Activated T-helper 9 cell treated with anti-CD3 and anti-CD28 coated beads, Interleukin-2, amount 50 U/mL, for 16 hours (primary cell): ENCODE data around the gene CEBPG.

ENCODE experiments used
- DNase-seq: peaks from one replicate; pipeline ENCODE4 v3.0.0-alpha.2; 2020; ENCODE audit warnings: low read depth

Gene CEBPG

DNA sequence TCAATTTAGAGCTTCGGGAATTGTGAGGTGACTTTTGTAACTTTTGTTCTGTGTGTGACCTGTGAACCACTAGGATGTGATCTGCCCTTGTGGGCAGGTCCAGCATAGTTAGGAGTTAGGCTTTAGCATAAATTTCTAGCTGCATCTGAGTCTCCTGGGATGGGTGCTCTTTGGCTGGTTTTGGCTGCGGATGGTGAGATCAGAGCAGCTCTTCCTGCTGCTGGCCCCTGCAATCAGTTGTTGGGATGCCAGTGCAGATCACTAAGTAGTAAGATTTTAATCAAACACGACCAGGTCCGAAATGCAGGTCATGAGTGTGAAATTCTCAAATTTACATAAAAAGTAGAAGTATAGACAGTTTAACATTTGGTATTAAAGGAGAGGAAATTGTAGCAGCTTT is 8.5 kb downstream of the CEBPG start:
- DNase-seq: no peak

DNA sequence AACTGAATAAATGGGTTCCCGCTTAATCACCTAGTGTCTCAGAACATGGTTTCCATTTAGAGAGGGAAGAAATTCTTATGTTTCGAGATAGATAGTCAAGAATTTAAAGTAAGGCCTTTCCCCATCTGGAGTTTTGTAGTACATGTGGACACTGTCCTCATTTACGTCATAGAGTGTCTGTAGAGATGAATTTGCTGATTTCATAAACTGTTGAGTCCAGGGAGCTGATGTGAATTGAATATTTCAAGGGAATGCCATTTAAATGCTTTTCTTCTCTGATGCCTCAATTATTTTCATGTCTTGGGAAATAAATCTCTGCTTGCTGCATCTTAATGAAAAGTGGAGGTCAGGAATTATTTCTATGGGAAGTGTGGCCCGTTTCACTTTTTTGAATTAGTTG is 9.5 kb downstream of the CEBPG start:
- no peak for DNase-seq

DNA sequence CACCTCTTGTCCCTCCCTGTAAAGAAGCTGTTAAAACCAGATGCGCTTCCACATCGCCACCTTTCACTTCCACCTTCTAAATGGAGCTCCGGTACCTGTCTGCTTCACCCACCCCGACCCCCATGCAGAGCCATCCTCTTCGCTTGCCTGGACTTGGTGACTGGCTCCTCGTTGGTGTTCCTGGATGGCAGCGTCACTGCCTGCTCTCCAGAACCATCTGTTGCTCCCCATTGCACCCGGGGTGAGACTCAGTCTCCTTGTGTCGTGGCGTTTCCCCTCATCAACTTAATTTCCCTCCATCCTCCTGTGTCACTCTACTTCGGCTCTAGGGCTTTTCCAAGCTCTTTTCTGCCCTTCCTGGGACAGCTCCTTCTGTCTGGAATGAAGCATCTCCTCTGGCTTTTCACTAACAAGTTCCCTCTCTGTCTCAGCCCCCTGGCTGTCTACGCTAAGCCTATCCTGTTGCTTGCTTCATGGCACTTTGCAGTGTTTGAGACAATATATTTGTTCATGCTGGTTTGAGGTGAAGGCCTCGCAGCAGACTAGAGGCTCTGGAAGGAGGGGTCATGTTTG is 10.3 kb downstream of the CEBPG start:
- DNase-seq: no peak

DNA sequence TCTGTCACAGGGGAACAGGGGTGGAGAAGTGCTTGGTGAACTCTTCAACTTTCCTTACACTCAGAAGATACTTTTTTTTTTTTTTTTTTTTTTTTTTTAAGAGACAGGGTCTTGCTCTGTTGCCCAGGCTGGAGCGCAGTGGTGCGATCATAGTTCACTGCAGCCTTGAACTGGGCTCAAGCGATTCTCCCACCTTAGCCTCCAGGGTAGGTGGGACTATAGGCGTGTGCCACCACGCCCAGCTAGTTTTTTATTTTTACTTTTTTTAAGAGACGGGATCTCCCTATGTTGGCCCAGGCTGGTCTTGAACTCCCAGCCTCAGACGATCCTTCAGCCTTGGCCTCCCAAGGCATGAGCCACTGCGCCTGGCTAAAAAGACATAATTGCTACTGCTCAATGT is 11.5 kb downstream of the CEBPG start:
- no peak for DNase-seq

DNA sequence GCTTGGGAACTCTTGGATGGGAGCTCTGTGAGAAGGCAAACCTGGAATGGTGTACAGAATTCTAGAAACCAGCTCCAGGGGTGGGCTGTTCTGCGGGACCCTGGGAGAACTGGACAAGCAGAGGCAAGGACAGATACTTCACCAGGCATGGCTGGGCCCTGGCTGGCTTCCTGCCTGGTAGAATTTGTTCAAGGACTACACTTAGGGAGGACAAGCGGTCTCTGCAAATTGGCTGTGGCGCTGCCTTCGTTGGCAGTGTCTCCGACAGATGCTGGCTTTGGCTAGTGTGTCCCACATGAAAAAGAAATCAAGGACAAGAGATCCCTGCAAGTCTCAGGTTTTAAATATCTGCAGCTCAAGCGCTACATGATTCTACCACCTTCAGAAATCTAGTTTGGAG is 12.4 kb downstream of the CEBPG start:
- no peak for DNase-seq

DNA sequence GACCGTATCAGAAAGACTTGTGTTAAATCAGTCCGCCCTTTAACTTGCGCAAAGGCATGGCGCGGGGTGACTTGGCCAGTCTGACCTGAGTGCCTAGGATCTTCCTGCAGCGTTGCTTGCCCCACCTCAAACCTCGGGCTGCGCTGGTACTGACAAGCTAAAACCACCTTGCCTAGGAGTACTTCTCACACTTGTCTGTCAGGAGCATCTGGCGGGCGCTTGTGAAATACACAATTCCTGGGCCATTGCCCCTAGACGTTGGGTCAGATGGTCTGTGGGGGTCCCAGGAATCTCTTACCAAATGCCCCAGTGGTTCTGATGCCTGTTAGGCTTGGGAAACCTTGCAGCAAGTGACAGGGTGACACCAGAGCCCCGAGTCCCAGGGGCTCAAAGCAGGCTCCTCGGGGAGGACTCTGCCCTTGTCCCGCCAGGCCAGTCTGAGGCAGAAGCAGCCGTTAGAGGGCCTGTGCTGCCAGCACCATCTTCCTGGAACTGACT is 12.9 kb downstream of the CEBPG start:
- DNase-seq: no peak

DNA sequence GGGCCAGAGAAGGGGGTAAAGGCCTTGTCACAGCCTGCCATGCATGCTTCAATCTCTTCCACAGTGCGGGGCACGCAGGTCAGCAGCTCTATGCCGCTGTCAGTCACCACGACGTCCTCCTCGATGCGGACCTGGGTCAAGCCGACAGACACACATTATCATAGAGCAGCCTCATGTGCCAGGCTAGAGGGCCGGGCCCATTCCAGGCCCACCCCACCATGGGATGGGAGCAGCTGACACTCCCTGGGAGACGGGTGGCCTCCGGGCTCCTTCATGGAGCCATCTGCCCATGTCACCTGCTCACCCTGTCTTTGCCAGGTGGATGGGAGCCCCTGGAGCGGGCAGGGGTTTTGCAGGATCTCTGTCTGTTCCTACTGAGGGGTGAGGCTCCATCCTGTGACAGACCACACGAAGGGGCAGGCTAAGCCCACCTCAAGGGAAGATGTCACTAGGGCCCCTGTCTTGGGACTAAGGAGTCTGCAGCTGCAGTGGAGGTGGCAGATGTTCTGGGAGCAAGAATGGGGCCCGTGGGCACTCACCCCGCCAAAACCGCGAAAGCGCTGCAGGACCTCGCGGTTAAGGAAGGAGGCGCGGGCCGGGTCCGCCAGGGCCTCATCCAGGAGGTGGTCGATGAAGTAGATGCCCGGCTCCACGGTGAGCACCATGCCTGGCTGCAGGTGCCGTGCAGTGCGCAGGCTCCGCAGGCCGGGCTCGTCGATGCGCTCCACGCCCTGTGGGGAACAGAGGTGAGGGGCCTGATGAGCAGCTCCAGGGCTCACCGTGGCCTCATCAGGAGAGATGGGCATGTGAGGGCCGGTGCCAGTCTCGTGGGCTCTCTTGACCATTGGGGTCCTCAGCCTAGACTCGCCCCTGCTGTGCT is 14.1 kb downstream of the CEBPG start:
- no peak for DNase-seq

DNA sequence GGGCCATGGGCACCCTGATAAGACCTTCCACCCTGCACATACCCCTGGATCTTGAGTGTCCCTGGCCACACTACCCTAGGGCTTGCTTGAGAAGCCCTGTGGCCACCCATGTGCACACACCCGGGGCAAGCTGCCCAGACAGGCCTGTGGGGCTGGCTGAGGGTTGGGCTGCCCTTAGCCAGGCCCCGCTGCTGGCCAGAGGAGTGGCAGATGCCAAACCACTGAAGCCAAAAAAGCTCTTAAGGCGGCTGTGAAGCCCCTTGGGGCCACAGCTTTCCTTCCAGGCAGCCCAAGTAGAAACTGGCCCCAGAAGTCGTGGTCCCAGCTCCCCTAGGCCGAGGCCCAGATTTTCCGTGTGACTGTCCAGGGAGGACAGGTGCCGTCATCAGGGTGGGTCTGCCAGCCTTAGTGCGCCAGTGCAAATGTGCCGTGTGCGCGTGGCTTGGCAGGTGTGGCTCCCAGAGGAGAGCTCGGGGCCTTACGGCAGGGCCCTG is 14.8 kb downstream of the CEBPG start:
- DNase-seq: no peak

DNA sequence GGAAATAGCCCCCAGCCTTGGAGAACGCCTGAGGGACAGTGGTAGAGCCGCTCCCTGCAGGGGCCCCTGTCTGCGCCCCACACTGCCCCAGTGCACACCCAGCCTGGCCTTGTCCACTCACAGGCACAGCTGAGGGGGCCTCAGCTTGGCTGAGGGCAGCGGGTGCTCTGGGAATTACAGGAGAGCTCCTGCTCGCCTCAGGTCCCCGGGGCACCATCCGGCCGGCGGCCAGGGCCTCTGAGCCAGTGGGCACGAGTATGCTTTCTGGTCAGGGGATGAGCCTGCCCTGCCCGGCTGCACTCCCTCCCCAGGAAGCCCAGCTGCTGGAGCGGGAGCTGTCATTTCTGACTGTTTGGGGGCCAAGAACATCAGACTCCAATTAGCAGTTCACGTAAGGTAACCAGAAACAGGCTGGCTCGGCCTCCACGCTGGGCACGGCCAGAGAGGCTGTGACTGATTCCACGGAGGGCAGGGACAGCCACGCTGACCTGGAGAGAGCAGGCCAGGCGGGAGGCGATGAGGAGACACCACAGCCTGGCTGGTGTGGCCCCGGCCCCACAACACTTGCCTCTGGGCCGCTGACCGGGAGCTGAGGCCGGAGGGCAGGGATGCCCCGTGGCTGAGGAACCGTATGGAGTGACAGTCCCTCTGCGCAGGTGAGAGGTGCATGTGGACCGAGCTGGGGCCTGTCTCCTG is 15.4 kb downstream of the CEBPG start:
- no peak for DNase-seq

DNA sequence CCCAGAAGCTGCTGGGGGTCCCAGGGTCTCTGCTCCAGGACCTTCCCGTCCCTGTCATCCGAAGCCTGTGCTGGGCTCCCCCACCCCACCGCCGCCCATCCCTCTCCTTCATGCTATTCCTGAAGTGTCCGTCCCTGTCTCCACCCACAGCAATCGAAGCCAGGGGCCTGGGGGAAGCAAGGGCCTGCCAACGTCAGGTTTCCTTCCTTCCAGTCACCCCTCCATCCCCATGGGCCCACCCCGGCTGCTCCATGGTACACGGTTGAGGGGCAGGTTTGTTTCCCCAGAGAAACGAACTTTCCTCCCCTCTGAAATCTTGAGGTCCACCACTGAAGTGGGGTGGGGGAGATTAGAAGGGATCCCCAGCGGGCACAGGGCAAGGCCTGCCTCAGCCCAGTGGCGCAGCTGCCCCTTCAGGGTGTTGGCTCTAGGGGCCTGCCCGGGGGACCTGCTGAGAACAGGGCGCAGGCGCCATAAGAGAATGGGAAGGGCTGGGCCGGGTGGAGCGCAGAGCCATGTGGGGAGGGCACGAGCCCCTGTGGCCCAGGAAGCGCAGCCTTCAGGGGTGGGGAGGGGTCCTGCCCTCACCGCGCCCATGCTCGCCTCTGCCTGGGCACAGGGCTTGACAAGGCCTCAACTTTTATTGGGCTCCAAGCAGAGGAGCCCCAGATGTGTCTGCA is 16.1 kb downstream of the CEBPG start:
- no peak for DNase-seq

DNA sequence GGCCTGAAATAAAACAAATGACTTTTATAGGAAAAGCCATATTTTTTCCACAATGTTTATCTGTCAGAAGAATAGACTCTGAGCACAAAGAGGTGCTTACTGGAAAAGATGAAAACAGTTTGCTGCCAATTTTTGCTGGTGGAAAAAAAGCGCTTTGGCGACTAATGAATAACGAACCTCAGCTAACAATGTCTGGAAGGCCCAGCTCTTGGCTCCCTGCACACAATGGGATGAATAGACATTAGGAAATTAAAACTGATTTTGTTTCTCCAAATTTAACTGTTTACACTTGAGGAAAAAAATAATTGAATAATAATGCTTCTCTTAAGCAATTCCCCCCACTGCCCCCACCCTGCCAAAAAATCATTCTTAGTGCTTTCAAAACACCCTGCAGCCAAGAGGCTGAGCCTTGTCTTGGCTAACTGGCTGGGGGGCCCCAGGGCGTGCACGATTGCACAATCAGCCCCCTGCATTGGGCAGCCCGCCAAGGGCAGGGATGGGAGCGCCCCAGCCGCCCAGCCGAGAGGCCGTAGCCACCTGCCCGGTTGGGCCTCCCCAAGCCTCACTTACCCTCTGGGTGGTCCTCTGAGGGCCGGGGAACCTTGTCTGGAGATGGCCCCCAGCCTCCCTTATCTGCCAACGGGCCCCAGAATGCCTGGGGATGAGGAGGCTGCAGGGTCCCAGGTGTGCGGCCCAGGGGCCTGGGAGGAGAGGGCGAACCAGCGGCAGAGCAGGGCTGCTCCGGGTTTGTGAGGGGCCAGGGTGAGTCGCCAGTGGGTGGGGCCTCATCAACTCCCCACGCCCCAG is 16.8 kb downstream of the CEBPG start:
- DNase-seq: no peak

DNA sequence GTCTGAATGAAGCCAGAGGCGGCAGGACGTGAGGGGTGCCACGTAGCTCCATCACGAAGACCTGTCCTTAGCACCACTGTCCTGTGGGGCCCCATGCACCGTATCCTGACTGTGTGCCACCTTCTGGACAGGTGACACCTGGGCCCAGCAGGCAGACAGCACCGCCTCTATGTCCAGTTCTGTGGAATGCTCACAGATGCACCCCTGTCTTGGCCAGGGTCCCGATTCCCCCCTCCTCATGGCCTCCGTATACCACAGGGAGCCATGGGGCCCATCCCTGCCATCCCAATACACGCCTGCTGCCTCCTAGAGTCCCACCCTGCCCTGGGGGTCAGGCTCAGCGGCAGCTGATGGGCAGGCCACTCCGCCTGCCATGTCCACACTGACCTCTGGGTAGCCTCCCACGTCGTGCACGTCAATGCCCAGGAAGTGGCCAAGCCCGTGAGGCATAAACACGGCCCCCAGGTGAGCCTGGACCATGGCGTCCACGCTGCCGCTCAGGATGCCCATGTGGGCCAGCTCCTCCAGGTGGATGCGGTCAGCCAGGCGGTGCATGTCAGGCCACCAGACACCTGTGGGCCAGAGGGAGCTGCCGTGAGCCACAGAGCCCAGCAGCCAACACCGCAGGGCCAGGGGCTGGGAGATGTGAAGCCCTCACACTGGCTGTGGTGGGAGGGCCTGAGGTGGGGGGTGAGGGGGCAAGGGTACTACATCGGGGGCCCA is 17.6 kb downstream of the CEBPG start:
- no peak for DNase-seq

DNA sequence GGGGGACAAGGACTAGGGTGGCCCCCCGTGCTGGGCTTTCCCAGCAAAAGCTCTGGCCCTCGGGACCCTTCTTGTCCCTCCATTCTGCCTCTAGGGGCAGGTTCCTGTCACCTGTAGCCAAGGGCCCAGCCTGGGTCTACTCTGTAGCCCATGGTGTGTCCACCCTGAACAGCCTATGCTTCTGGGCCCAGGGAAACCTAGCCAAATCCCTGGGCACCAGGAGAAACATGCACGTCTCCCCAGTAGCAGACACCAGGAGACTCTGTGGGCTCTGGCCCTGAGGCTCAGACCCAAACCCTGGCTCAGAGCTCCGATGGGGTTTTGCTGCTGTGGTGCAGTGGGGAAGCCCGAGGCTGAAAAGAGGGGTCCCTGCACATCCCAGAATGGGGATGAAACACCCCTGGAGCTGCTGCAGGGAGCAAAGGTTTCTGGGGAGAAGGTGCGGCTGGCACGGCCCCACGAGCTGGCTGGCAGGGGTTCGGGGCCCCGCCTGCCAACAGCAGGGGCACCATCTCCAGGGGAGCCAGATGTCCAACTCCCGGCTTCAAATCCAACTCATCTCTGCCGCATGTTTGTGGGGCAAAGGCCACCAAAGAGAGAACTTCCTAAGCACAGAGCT is 18.2 kb downstream of the CEBPG start:
- DNase-seq: no peak

DNA sequence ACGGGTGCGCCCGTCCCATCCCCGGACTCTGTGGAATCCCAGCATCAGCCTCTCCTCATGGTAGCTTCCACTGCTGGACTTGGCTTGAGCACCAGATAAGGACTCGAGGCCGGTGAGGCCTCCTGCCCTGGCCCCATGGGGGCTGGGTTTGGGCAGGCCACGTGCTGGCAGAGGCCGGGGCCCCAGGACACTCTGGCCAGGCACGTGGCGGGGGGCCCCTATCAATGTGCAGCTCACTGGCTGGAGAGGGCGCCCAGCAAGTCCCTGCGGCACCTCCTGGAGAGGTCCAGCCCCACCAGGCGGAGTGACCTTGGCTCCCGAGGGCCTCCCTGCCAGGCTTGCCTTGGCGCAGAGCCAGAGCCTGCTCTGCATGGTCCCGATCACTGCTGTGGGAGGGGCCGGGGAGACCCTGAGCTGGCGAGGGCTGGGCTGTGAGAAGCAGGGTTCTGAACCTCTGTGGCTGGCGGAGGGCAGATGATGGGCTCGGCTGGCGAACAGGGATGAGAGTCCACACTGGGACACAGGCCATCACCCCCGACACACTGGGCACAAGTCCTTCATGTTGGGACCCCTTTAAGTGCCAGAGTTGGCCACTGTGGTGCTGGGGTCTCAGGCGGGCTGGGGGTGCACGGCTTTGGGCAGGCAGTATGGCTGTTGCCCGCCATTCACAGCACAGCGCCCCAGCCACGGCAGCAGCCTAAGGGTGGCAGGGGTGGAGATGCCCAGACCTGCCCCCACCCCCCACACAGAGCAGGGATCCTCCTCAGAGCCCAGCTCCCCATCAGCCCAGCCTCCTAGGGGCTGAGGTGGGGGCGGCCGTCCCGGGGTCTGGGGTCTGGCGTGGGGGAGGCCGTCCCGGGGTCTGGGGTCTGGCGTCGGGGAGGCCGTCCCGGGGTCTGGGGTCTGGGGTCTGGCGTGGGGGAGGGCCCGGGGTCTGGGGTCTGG is 19.1 kb downstream of the CEBPG start:
- DNase-seq: no peak

DNA sequence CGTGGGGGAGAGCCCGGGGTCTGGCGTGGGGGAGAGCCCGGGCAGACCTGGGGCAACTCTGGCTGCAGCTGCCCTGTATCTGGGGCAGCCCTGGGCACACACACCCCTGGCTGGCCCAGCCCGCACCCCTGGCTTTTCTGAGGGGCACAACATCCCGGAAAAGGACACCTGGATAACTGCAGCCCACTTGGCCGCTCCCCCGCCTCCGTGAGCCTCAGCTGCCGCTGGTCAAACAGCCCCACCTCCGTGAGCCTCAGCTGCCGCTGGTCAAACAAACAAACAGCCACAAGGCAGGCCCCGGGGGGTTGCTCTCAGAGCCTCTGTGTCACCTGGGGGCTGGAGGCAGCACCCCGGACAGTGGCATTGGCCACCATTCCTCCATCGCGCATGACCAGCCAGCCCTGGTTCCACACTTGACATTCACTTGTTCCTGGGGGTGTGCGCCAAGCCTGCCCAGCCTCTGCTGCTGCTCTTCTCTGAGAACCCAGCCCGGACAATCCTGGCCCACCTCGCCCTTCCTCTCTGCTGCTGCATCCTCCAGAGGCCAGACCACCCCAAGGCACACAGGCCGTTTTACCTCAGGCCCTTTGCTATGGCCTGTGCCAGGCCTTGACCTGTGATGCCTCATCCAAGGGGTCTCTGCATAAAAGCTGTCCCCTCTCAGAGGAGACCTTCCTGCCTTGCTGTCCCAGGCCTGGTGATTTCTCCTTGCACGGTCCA is 19.9 kb downstream of the CEBPG start:
- no peak for DNase-seq

DNA sequence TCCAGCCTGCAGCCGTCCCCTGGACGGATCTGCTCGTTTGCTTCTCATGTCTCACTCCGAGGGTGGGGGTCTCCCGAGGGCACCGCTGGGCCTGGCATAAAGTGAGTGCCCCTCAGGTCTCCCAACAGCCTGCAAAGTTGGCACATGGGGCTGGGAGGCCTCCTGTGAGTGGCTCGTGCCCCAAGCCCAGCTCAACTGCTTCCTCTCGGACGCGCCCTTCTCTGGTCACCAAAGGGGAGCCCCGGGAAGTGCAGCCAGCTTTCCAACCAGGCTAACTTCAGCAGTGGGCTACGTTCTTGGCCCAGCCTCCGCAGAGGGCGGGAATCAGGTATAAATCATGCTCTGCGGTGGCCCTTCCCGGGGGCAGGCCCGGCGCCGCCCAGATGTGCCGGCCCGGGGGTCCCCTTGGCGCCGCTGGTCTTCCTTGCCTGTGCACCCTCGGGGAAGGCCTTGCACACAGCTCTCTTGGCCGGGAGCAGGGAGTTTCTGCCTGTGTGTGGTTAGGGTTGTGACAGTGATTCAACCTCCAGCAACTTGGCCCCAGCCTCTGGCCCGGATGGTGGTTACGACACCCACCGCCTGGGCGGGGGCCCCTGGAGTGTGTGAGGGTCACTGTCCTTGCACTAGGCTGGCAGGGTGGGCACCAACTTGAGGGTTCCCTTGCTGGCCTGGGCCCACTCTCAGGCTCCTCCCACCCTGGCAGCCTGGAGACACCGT is 20.7 kb downstream of the CEBPG start:
- no peak for DNase-seq

DNA sequence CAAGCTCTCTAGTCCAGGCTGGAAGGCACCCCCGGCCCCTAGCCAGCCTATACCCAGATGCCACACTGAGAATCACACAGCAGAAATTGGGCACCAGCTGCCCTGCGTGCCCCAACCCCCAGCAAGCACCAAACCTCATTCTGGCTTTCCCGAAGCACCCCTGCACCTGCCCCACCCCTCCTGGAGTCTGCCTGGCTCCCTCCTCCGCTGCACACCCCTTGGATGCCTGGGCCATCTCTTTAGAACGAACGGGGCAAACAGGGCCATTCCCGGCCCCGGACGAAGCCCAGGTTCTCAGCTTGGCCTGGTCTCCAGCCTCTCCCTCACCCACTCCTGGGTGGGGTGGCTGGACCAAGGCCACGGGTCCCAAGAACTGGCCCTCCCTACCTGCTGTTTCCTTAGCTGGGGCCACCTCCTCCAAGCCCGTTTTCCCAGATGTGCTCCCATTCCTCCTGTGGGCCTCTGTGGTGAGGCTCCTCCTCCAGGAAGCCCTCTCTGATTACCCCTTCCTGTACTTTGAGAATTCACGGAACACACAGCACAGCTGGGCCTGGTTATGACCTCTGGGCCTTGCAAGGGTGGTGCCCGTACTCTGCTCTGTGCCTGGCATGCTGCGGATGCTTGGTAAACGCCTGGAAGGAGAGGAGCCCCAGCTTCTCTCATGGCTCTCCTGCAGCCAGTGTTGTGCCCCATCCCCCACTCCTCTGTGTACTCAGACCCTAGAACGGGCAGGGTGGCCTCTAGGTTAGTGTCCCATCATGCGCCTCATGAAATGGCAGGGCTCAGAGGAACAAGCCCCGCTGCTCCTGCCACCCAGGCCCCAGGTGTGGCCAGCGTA is 21.4 kb downstream of the CEBPG start:
- no peak for DNase-seq
